GM12878 (cell line): ENCODE data around the gene STRIP2. TPM values are rescaled to one million over a fixed set of nuclear protein-coding genes. Genes with fewer than 3 reads are reported as not detected.
"Not testable (repeated sequence)": the region's sequence is repeated elsewhere in the genome, so short reads cannot be mapped to it uniquely, and the experiment has no call there.

Experiments
- ATAC-seq: fragments of 200-7000 bp; cut with Tn5 transposase; 3 replicates; pipeline ENCODE4 v1.9.1; 2020; ENCODE audit warnings: mild to moderate bottlenecking, moderate library complexity
- BruUV-seq: library from RNA; stranded (reverse); fragments of 400-500 nt; replicated peaks from 2 replicates; lab custom pipeline; 2021; lab: Mats Ljungman, UMichigan
- CTCF ChIA-PET: fragments of 300-600 bp; sonication (Branson Sonifier 250); formaldehyde crosslinking; extraction: SDS; loops from one replicate; lab custom pipeline; 2021; ENCODE audit warnings: inconsistent platforms; lab: Yijun Ruan, JAX
- POLR2A ChIA-PET: fragments of 350-600 bp; formaldehyde crosslinking; extraction: SDS; loops from one replicate; lab custom pipeline; 2021; ENCODE audit warnings: inconsistent platforms; lab: Charles Lee
- RAD21 ChIA-PET: fragments of 300-600 bp; sonication (Branson Sonifier 250); formaldehyde crosslinking; loops from one replicate; lab custom pipeline; 2023; ENCODE audit warnings: antibody characterized with exemption; ENCODE audit not compliant: unreplicated experiment; lab: Charles Lee
- SMC1A ChIA-PET: fragments of 300-600 bp; sonication (Branson Sonifier 250); formaldehyde crosslinking; loops from one replicate; lab custom pipeline; 2023; ENCODE audit not compliant: unreplicated experiment, uncharacterized antibody; lab: Charles Lee
- DNase-seq: peaks from one replicate; pipeline ENCODE4 v3.0.0-alpha.2; 2011; ENCODE audit warnings: low read depth, low spot score
- FAIRE-seq: peaks from 3 replicates; lab custom pipeline; 2011; peaks lifted over from hg19 to GRCh38; lab: Jason Lieb, UNC
- H2AFZ ChIP-seq: 2 replicates; pipeline ENCODE4 v1.6.0; 2011; ENCODE audit warnings: low read depth, low read length, control low read depth; ENCODE audit not compliant: control insufficient read depth
- H3K27ac ChIP-seq: 2 replicates; pipeline ENCODE4 v1.5.1; 2011; ENCODE audit warnings: control low read depth; ENCODE audit not compliant: control insufficient read depth, insufficient read depth
- H3K27me3 ChIP-seq, 2 experiments: replicated peaks in 1 of 2; 2 replicates each; pipeline versions ENCODE4 v1.6.0 to v1.6.1; 2011; ENCODE audit warnings: low read length in 1 of 2; ENCODE audit not compliant: control insufficient read depth in 2 of 2, insufficient read depth in 2 of 2
- H3K36me3 ChIP-seq, 2 experiments: 2 replicates each; pipeline ENCODE4 v1.5.1; 2011; ENCODE audit warnings: low read length in 1 of 2; ENCODE audit not compliant: control insufficient read depth in 2 of 2, insufficient read depth in 2 of 2
- H3K4me1 ChIP-seq: 2 replicates; pipeline ENCODE4 v1.6.1; 2011; ENCODE audit warnings: mild to moderate bottlenecking, low read length, moderate library complexity, mixed read lengths; ENCODE audit not compliant: control insufficient read depth, insufficient read depth
- H3K4me2 ChIP-seq: 2 replicates; pipeline ENCODE4 v1.6.0; 2011; ENCODE audit warnings: control low read depth; ENCODE audit not compliant: control insufficient read depth, insufficient read depth
- H3K4me3 ChIP-seq: fragments of 200-600 bp; sonication (generic); 2 replicates; pipeline ENCODE4 v1.5.1; 2016
- H3K79me2 ChIP-seq: 2 replicates; pipeline ENCODE4 v1.6.0; 2011; ENCODE audit warnings: low read length; ENCODE audit not compliant: control insufficient read depth, insufficient read depth
- H3K9ac ChIP-seq: 2 replicates; pipeline ENCODE4 v1.8.0; 2011; ENCODE audit warnings: low read length, control low read depth, mixed read lengths; ENCODE audit not compliant: control insufficient read depth, insufficient read depth
- H3K9me3 ChIP-seq: replicated peaks from 3 replicates; pipeline ENCODE4 v1.5.1; 2011; ENCODE audit warnings: mild to moderate bottlenecking, low read length; ENCODE audit not compliant: control insufficient read depth, insufficient read depth
- H4K20me1 ChIP-seq: 2 replicates; pipeline ENCODE4 v1.6.0; 2011; ENCODE audit not compliant: control insufficient read depth, insufficient read depth
- BACH1 ChIP-seq: fragments of 450-650 bp; IDR thresholded peaks from 2 replicates; pipeline ENCODE4 v1.6.1; 2017; ENCODE audit warnings: mild to moderate bottlenecking, borderline replicate concordance
- EED ChIP-seq: sonication (generic); IDR thresholded peaks from 2 replicates; pipeline ENCODE4 v1.6.1; 2016; ENCODE audit warnings: antibody characterized with exemption, low read depth
- ETV6 ChIP-seq, 2 experiments: fragments of 450-650 bp in 1 of 2; IDR thresholded peaks in 1 of 2; conservative IDR thresholded peaks in 1 of 2; 2 replicates each; pipeline ENCODE4 v1.6.1; 2014; ENCODE audit warnings: antibody characterized with exemption in 1 of 2, borderline replicate concordance in 1 of 2, low read depth in 1 of 2, mild to moderate bottlenecking in 1 of 2, moderate library complexity in 1 of 2
- HDGF ChIP-seq: fragments of 450-650 bp; IDR thresholded peaks from 2 replicates; pipeline ENCODE4 v1.6.1; 2016; ENCODE audit warnings: antibody characterized with exemption
- MYB ChIP-seq: fragments of 150-350 bp; IDR thresholded peaks from 2 replicates; pipeline ENCODE4 v1.6.1; 2014; ENCODE audit warnings: mild to moderate bottlenecking, low read depth, low read length, borderline replicate concordance
- ZNF622 ChIP-seq: fragments of 450-650 bp; IDR thresholded peaks from 2 replicates; pipeline ENCODE4 v1.6.1; 2017; ENCODE audit warnings: mild to moderate bottlenecking, inconsistent platforms
- WGBS: methylation state at CpG from one replicate; pipeline ENCODE4 v1.1.6; 2016; ENCODE audit warnings: low lambda C conversion rate; ENCODE audit not compliant: insufficient replicate concordance, insufficient coverage; ENCODE audit errors: missing lambda C conversion rate; 5-methylcytosine and 5-hydroxymethylcytosine counted together
- in situ Hi-C: fragments of 300-500 bp; cut with MboI; formaldehyde crosslinking; loops from 9 replicates; pipeline ENCODE4 v1.14.3; 2018; ENCODE audit warnings: mixed read lengths
- intact Hi-C: fragments of 100-400 bp; cut with micrococcal nuclease; formaldehyde crosslinking; loops from one replicate; pipeline ENCODE4 v1.14.2; 2022; ENCODE audit not compliant: unreplicated experiment
- polyA plus RNA-seq, 11 experiments: library from polyadenylated mRNA; depleted of rRNA in 4 of 11; unstranded in 6 of 11; stranded (reverse) in 5 of 11; fragments of >200 nt; fragmentation: Nextera tagmentation in 4 of 11; fragmentation: Illumina TruSeq in 1 of 11; extraction: Ambion mirVana in 4 of 11; extraction: Trizol in 1 of 11; gene quantifications; 1 replicate in 1 of 11; 2 replicates in 10 of 11; pipeline versions ENCODE4 v1.2.1 to v1.2.3, GENCODE V29; 2011 to 2016; ENCODE audit warnings: inconsistent platforms in 2 of 11, missing spikeins in 2 of 11, low read depth in 1 of 11
- total RNA-seq, 4 experiments: library from RNA; depleted of rRNA in 3 of 4; stranded (reverse); fragments of >200 nt in 3 of 4; fragmentation: Illumina TruSeq in 1 of 4; extraction: Trizol in 1 of 4; gene quantifications; 2 replicates each; pipeline versions ENCODE4 v1.2.1 to v1.2.3, GENCODE V29; 2013 to 2021

The STRIP2 gene
- total and polyA plus RNA-seq, 10 of the 15 experiments (the other 5 are each of a cell fraction or from before 2014, with no cell fraction given), result 0.48 to 5.8 (median 1.8) TPM

GRCh38 chr7:129476398-129476797 lies 42.2 kb downstream of the STRIP2 start:
- H3K27me3 ChIP-seq, H2AFZ ChIP-seq, H4K20me1 ChIP-seq, DNase-seq, in situ Hi-C loops, BruUV-seq, H3K9me3 ChIP-seq, H3K9ac ChIP-seq, H3K27ac ChIP-seq, ATAC-seq, H3K4me3 ChIP-seq, SMC1A ChIA-PET, POLR2A ChIA-PET, FAIRE-seq, H3K79me2 ChIP-seq, H3K4me1 ChIP-seq, RAD21 ChIA-PET, H3K4me2 ChIP-seq, H3K36me3 ChIP-seq, CTCF ChIA-PET: not testable (repeated sequence)
- intact Hi-C loops, result loop anchor here (10.0 kb wide), 1 partner anchor 348 kb away; no protein-coding TSS in a partner anchor
- 98% methylated on average over 12 of the region's 27 CpGs for WGBS

GRCh38 chr7:129479831-129480230 lies 45.6 kb downstream of the STRIP2 start:
- intact Hi-C loops, result loop anchor here (10.0 kb wide), 1 partner anchor 345 kb away; no protein-coding TSS in a partner anchor

More at GRCh38 chr7:129479831-129480230, 45.6 kb downstream of the STRIP2 start:
- ATAC-seq (no peak), DNase-seq (no peak), FAIRE-seq (no peak)
- RAD21 ChIA-PET, result interaction anchor here (1.7 kb wide), 1 partner anchor 137 kb away, joined by 4 read pairs; no protein-coding TSS in a partner anchor
- no peak overlapping the region for H3K4me3 ChIP-seq
- H2AFZ ChIP-seq, result no peak overlapping the region
- no peak overlapping the region for H3K27ac ChIP-seq
- POLR2A ChIA-PET, result no interaction called here
- no peaks in the 10 kb centered on the region for H3K36me3 ChIP-seq
- no TSS peak for BruUV-seq
- 68% methylated on average over 1 of the region's 1 CpG for WGBS
- H3K79me2 ChIP-seq, result no peaks in the 10 kb centered on the region
- no peaks in the 10 kb centered on the region for H4K20me1 ChIP-seq
- H3K27me3 ChIP-seq, result no peaks in the 10 kb centered on the region
- in situ Hi-C loops, result no loop called here
- H3K4me1 ChIP-seq, result no peaks in the 10 kb centered on the region
- H3K9me3 ChIP-seq, result no peaks in the 10 kb centered on the region
- SMC1A ChIA-PET, result interaction anchor here (0.8 to 1.3 kb wide), 3 partner anchors 11 to 112 kb away, joined by 3 to 4 read pairs (median 3); no protein-coding TSS in a partner anchor
- no peak overlapping the region for H3K4me2 ChIP-seq
- CTCF ChIA-PET, result interaction anchor here (0.9 to 2.7 kb wide), 5 partner anchors 8 to 137 kb away, joined by 3 to 10 read pairs (median 5); no protein-coding TSS in a partner anchor
- H3K9ac ChIP-seq, result no peak overlapping the region
- no peak for TF ChIP-seq HDGF
- TF ChIP-seq ETV6 (conservative IDR thresholded peaks at IDR 0.05 in 1 of 2, IDR thresholded peaks at IDR 0.05 in 1 of 2; ENCODE audit: borderline replicate concordance in 1 of 2, low read depth in 1 of 2), result no peak
- TF ChIP-seq ZNF622, result no peak
- TF ChIP-seq MYB, result no peak
- no peak for TF ChIP-seq EED
- TF ChIP-seq BACH1, result no peak
